Activated effector memory CD4-positive, alpha-beta T cell treated with anti-CD3 and anti-CD28 coated beads, Interleukin-2, amount 50 U/mL, for 16 hours (primary cell): Measurements from ENCODE around the gene EBF4.
A peak's percentile ranks its signal among the peaks of the same experiment; 100 is the strongest.
"Not testable (repeated sequence)": the region's sequence is repeated elsewhere in the genome, so short reads cannot be mapped to it uniquely, and the experiment has no call there.

ENCODE experiments used
- DNase-seq: peaks from one replicate; pipeline ENCODE4 v3.0.0-alpha.2; 2020

The EBF4 gene

GRCh38 chr20:2680046-2680445 lies 12.5 kb upstream of the EBF4 start:
- no peak for DNase-seq

DNA sequence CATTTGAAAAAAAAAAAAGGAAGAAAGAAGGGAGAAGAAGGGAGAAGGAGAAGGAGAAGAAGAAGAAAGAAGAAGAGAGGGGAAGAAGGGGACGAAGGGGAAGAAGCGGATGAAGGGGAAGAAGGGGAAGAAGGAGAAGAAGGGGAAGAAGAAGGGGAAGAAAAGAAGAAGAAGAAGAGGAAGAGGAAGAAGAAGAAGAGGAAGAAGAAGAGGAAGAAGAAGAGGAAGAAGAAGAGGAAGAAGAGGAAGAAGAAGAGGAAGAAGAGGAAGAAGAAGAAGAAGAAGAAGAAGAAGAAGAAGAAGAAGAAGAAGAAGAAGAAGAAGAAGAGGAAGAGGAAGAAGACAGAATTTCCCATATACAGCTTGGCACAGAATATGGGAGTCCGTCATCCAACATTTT lies 10.5 kb upstream of the EBF4 start:
- DNase-seq: not testable (repeated sequence)

GRCh38 chr20:2684817-2685216 lies 7.8 kb upstream of the EBF4 start:
- not testable (repeated sequence) for DNase-seq

DNA sequence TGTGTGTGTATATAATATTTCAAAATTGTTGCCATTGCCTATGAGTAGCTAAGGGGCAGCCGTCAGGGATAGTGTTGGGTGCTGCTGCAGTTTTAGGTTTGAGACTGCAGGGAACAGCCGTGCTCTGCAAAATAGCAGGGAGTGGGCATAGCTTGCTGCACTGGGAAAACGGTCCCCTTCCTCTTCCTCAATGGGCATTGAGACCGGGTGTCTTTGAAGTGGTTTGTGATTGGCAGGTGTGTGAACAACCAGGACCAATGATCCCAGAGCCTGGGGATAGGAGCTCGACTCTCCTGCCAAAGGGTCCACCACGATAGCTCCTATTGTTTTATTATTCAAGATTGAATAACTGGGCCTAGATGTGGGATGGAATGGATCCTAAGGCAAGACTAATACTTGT lies 5.1 kb upstream of the EBF4 start:
- no peak for DNase-seq

- peak; percentile 87 for DNase-seq
Measured at GRCh38 chr20:2688041-2688591, 4.5 kb upstream of the EBF4 start.

- DNase-seq: no peak
Measured at GRCh38 chr20:2690213-2690612, 2.4 kb upstream of the EBF4 start.

- DNase-seq: no peak
Measured at GRCh38 chr20:2690718-2691117, 1.9 kb upstream of the EBF4 start.

GRCh38 chr20:2691127-2691526 lies 1.5 kb upstream of the EBF4 start:
- no peak for DNase-seq

- no peak for DNase-seq
Measured at GRCh38 chr20:2691663-2692035, 931 bp upstream of the EBF4 start.

DNA sequence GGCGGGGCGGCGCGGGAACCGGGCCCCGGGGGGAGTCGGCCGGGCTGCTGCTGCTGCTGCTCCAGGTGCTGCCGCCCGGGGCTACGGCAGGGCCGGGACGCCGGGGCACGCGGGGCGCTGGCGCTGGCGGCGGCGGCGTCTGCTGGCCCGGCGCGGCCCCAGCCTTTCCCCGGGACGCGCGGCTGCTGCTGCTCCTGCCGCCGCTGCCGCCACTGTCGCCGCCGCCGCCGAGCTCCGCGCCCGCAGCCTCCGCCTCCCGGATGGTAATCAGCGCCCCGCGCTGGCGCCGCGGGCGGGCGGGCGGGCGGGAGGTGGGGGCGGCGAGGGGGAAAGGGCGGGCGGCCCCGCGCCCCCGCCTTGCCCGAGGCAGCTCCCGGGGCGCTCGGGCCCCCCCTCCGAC lies 306 bp downstream of the EBF4 start:
- DNase-seq: peak; percentile 71

DNA sequence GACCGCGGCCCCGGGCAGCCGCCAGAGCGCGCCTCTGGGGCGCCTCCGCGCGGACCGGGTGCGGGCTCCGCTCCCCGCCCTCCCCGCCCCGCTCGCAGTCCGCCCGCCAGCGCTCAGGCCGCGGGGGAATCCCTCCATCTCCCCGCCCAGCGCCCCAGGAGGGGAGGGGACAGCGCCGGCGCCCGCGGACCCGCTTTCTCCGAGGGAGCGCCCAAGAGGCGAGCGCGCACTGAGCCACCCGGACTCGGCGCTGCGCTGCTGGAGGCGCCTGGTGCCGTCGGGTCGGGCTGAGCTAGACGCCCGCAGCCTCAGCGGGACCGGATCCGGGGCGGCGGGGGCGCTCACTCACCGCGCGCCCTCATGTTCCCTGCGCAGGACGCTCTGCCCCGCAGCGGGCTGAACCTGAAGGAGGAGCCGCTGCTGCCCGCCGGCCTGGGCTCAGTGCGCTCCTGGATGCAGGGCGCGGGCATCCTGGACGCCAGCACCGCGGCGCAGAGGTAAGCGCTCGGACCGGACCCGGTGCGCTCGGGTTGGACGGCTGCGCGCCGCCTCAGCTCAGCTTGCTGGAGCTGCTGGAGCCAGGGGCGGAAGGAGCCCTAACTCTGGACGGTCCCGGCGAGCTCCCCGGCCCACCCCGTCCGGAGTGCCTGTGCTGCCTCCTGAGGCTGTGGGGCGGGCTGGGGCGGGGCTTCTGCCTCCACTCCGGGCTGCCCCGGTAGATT lies 867 bp downstream of the EBF4 start:
- DNase-seq: peak; percentile 82

GRCh38 chr20:2694008-2694471 lies 1.5 kb downstream of the EBF4 start:
- DNase-seq: no peak

DNA sequence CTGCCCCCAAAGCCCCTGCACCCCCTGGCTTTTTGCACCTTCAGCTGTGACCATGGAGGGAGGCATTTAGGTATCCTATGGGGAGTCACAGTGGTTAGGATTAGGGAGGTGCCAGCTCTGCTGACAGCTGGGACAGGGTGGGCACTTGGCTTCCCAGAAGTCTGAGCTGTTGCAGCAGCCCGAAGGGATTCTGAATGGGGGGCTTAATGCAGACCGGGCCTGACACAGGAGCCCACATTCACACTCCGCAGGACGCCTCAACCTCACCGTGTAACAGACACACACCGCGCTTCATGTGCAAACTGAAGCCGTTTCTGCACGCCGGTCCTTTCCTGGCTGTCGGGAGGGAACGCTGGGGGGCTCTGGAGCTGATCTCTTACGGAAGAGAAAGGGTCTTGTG lies 1.9 kb downstream of the EBF4 start:
- no peak for DNase-seq

DNA sequence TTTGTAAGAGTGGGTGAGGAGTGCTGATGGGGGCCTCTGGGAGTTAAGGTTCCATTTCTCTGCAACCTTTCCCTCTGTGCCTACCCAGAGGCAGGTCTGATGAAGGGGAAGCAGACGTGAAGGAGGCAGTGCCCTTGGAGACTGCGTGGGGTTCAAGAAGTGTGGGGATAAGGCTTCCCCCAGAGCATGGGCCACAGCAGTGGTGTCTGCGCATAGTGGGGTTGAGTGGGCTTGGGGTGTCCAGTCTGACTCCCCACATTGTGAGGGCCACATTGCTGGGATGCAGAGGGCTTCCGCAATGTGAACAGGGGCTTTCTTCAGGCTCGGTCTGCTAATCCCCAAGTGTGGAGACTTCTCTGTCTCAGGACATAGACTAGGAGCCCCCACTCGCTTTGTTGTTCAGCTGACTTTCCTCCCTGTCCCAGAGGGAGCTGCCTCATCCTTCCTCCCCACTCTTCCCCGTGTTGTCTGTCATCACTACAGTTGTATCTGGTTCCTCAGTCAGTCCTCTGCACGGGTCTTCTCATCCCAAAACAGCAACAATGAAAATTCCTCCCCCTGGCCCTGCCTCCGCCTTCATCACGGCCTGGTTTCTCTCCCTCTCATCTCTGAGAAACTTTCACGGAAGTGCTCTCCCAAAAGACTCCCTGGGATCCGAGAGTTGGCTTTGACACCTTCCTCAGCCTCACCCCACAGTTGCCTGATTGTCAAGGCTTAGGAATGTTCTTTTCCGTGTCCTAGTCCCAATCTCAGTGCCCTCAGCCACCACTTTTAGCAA lies 2.8 kb downstream of the EBF4 start:
- DNase-seq: no peak

DNA sequence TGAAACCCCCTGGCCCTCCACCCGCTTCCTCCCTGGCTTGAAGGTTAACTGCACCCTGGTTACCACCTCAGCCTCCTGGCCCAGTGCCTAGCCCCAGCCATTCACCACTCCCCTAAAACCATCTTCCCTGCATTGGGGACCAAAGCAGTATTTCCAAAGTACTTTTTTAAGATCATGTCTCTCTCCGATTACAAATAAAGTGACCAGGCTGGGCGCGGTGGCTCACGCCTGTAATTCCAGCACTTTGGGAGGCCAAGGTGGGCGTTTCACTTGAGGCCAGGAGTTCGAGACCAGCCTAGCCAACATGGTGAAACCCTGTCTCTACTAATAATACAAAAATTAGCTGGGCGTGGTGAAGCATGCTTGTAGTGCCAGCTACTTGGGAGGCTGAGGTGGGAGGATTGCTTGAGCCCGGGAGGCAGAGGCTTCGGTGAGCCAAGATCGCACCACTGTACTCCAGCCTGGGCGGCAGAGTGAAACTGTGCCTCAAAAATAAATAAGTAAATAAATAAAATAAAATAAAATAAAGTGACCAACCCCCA lies 3.5 kb downstream of the EBF4 start:
- DNase-seq: not testable (repeated sequence)

DNA sequence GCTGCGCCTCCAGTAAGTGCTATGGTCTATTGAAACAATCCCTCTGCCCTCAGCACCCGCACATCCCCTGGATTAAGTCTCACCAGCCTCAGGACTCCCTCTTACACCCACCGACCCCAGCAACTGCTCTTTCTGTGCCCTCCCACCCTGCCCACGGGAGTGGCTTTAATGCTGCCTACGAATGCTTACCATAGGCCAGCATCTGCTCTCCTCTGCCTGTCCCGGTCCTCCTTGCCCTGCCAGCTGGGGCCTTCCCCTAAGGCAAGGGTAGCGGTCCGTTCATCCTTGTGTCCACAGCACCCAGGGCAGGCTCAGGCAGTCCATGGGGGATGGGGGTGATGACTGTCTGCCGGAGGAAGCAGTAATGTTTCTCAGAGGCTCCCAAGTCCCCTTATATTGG lies 4.1 kb downstream of the EBF4 start:
- DNase-seq: no peak

- DNase-seq: no peak
Measured at GRCh38 chr20:2697768-2698167, 5.2 kb downstream of the EBF4 start.

- no peak for DNase-seq
Measured at GRCh38 chr20:2698186-2698817, 5.7 kb downstream of the EBF4 start.

- DNase-seq: no peak
Measured at GRCh38 chr20:2698912-2699311, 6.3 kb downstream of the EBF4 start.

DNA sequence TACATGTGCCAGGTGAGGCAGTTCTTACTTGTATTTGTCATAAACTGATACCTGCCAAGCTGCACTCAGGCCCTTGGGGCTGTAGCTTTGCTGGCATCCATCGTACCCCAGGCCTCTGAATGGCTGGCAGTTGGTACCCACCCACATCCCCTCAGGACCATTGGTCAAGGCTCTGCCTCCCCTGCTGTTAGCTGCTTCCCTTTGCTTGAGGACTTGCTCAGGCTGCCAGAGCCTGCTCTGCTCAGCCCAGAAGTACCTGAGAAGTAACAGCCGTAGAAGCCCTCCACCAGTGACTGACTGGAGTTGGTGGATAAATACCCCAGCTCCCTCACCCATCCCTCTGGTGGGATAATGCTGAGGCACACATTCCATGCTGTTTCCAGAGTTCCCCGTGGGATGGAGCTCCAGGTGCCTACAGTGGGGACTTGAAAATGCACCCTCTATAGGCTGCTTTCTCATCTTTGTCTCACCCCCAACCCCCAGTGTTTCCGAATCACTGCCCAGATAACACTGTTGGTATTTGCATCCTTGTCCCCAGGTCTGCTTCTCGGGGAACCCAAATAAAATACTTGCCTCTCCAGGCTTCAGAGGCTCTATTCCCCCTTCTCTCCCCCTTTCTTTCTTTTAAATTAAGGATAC lies 7.3 kb downstream of the EBF4 start:
- no peak for DNase-seq

GRCh38 chr20:2700913-2701620 lies 8.5 kb downstream of the EBF4 start:
- no peak for DNase-seq

DNA sequence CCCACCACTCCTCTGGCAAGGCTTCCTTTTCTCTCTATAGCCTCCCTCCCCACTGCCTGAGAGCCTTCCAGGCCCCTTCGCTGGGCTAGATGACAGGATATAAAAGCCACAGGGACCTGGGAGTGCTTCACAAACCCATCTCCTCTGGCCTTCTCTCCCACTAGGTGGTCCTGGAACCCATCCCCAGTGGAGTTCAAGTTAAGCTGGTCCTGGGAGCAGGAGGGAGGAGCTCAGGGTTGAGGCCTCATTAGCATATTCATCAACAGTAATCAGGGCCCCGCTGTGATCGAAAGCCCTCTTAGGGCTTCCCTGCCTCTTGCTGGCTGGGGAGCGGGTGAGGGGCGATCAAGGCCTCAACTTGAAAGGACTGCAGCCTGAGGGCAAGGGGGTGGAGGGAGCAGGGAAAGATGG lies 9.1 kb downstream of the EBF4 start:
- DNase-seq: no peak
